Parathyroid adenoma (tissue), 2 donors: Measurements from ENCODE around the gene MAPRE2.

Source experiments
- H2AFZ ChIP-seq: fragments of 300-600 bp; sonication (generic); one replicate; pipeline ENCODE4 v1.7.0; 2017; ENCODE audit warnings: antibody characterized with exemption, mild to moderate bottlenecking
- H3K27ac ChIP-seq: fragments of 300-600 bp; sonication (generic); one replicate; pipeline ENCODE4 v1.7.0; 2017
- H3K27me3 ChIP-seq: fragments of 300-600 bp; sonication (generic); one replicate; pipeline ENCODE4 v1.7.0; 2017; ENCODE audit warnings: low read length; ENCODE audit not compliant: control insufficient read depth, insufficient read depth
- H3K36me3 ChIP-seq: fragments of 300-600 bp; sonication (generic); one replicate; pipeline ENCODE4 v1.7.0; 2017; ENCODE audit warnings: low read length; ENCODE audit not compliant: control insufficient read depth, insufficient read depth
- H3K4me1 ChIP-seq: fragments of 300-600 bp; sonication (generic); one replicate; pipeline ENCODE4 v1.7.0; 2017; ENCODE audit warnings: control low read depth
- H3K4me2 ChIP-seq: fragments of 300-600 bp; sonication (generic); one replicate; pipeline ENCODE4 v1.7.0; 2017; ENCODE audit warnings: low read length
- H3K4me3 ChIP-seq: fragments of 300-600 bp; sonication (generic); one replicate; pipeline ENCODE4 v1.7.0; 2017; ENCODE audit warnings: low read depth, low read length
- H3K79me2 ChIP-seq: fragments of 300-600 bp; sonication (generic); one replicate; pipeline ENCODE4 v1.7.0; 2017; ENCODE audit warnings: control low read depth
- H3K9ac ChIP-seq: fragments of 300-600 bp; sonication (generic); one replicate; pipeline ENCODE4 v1.7.0; 2017; ENCODE audit warnings: mild to moderate bottlenecking
- H3K9me3 ChIP-seq: fragments of 300-600 bp; sonication (generic); one replicate; pipeline ENCODE4 v1.7.0; 2017; ENCODE audit warnings: low read length; ENCODE audit not compliant: control insufficient read depth
- TF ChIP-seq, protein P1 (sequence below): fragments of 300-600 bp; sonication (generic); IDR thresholded peaks from one replicate; pipeline ENCODE4 v1.7.0; 2017; ENCODE audit warnings: antibody characterized with exemption, mild to moderate bottlenecking
- donor health status: primary hyperparathyroidism.

MAPRE2 gene

DNA sequence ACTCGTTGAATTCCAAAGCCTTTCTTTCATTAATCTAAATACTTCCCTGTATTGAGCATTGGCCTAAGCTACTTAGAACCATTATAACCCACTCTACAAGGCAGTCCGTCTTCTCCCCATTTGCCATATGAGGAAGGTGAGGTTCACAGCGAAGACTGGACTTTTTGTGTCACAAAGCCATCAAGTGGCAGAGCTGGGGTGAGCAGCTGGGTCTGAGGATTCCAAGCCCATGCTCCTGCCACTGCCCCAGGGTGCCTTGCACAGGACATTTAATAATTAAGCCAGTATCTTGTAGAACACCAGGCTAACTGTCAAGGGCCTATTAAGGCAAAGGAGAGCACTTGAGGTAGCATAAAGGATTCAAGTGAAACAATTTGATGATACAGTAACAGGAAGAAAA, 130.8 kb downstream of the MAPRE2 start:
- TF ChIP-seq, protein P1, sequence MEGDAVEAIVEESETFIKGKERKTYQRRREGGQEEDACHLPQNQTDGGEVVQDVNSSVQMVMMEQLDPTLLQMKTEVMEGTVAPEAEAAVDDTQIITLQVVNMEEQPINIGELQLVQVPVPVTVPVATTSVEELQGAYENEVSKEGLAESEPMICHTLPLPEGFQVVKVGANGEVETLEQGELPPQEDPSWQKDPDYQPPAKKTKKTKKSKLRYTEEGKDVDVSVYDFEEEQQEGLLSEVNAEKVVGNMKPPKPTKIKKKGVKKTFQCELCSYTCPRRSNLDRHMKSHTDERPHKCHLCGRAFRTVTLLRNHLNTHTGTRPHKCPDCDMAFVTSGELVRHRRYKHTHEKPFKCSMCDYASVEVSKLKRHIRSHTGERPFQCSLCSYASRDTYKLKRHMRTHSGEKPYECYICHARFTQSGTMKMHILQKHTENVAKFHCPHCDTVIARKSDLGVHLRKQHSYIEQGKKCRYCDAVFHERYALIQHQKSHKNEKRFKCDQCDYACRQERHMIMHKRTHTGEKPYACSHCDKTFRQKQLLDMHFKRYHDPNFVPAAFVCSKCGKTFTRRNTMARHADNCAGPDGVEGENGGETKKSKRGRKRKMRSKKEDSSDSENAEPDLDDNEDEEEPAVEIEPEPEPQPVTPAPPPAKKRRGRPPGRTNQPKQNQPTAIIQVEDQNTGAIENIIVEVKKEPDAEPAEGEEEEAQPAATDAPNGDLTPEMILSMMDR, result no peak
- Histone ChIP-seq H3K9ac (no peak overlapping the region), H3K9me3 (no peaks in the 10 kb centered on the region)

DNA sequence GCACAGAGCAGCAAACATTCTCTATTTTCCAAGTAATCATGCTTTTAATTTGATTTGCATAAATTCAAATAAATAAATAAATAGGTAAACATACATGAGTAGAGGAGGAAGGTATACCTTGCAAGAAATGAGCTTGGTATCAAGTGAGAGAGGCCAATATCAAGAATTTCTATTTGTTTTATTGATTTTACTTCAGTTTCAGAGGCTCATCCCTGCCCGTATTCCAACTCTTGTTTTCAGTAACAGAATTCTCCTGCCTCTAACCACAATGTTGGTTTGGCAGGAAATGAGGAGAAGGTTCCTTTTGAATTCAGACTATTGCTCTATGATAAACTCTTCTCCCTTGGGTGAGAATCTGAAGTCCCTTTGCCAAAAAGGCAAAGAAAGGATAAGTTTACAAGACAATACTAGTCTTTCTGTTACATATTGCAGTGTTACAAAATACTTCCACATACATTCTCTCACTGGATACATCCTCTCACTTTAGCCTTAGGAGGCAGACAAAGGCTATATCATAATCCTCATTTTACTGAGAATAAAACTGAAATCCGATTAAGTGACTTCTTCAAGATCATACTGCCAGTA, 131.3 kb downstream of the MAPRE2 start:
- H3K9ac ChIP-seq, result no peak overlapping the region
- TF ChIP-seq, protein P1, result no peak
- no peaks in the 10 kb centered on the region for H3K27me3 ChIP-seq
- no peaks in the 10 kb centered on the region for H3K4me1 ChIP-seq
- no peak overlapping the region for H2AFZ ChIP-seq
- no peaks in the 10 kb centered on the region for H3K9me3 ChIP-seq
- no peaks in the 10 kb centered on the region for H3K36me3 ChIP-seq
- H3K79me2 ChIP-seq, result no peaks in the 10 kb centered on the region
- H3K4me2 ChIP-seq, result no peak overlapping the region
- H3K27ac ChIP-seq, result no peak overlapping the region
- H3K4me3 ChIP-seq, result no peak overlapping the region

More for the DNA sequence above, 130.8 kb downstream of the MAPRE2 start:
- no peak overlapping the region for H3K4me2 ChIP-seq
- H3K4me3 ChIP-seq, result no peak overlapping the region
- H3K4me1 ChIP-seq, result no peaks in the 10 kb centered on the region
- H2AFZ ChIP-seq, result no peak overlapping the region
- no peaks in the 10 kb centered on the region for H3K79me2 ChIP-seq
- no peaks in the 10 kb centered on the region for H3K36me3 ChIP-seq
- no peaks in the 10 kb centered on the region for H3K27me3 ChIP-seq
- no peak overlapping the region for H3K27ac ChIP-seq

DNA sequence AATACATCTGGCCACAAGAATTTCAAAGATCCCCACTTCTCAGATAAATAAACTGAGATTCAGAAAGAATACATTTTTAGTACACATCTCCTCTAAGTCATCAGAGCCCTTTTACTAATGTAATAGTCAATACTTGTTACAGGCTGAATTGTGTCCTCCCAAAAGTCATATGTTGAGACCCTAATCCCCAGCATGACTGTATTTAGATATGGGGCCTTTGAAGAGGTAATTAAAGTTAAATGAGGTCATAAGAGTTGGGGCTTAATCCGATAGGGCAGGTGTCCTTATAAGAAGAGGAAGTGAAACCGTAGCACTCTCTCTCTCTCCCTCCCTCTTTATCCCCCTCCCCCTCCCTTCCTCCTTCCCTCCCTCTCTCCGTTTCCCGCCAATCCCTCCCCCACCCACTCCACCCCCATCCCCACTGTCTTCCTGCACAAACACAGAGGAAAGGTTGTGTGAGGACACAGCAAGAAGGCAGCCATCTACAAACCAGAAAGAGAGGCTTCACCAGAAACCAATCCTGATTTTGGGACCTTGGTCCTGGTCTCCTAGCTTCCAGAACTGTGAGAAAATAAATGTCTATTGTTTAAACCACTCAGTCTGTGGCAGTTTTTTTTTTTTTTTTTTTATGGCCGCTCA, 133.0 kb downstream of the MAPRE2 start:
- no peak overlapping the region for H3K4me3 ChIP-seq

DNA sequence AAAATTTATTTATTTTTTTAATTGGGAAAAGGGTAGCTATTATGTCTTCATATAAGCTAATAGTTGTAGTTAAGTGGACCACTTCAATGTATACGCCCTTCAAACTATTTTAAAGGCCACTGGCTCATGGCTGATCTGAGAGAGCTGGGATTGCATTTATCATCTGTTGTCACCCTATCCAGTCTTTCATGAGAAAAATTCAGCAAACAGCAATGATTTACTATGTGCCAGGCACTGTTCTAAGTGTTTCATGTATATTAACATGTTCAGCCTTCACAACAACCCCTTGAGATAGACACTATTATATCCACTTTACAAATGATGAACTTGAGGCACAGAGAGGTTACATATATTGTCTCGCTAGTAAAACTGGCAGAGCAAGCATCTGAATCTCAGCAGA, 133.5 kb downstream of the MAPRE2 start:
- Histone ChIP-seq H3K9ac (no peak overlapping the region), H3K4me1 (no peaks in the 10 kb centered on the region), H2AFZ (no peak overlapping the region), H3K79me2 (no peaks in the 10 kb centered on the region), H3K4me2 (no peak overlapping the region), H3K36me3 (no peaks in the 10 kb centered on the region), H3K4me3 (no peak overlapping the region), H3K9me3 (no peaks in the 10 kb centered on the region), H3K27me3 (no peaks in the 10 kb centered on the region), H3K27ac (no peak overlapping the region)
- TF ChIP-seq, protein P1, result no peak

More for the DNA sequence above, 133.0 kb downstream of the MAPRE2 start:
- no peak overlapping the region for H3K9ac ChIP-seq
- no peak overlapping the region for H3K4me2 ChIP-seq
- H2AFZ ChIP-seq, result no peak overlapping the region
- H3K27ac ChIP-seq, result no peak overlapping the region
- no peaks in the 10 kb centered on the region for H3K27me3 ChIP-seq
- H3K9me3 ChIP-seq, result no peaks in the 10 kb centered on the region
- no peaks in the 10 kb centered on the region for H3K36me3 ChIP-seq
- no peaks in the 10 kb centered on the region for H3K79me2 ChIP-seq
- TF ChIP-seq, protein P1, result no peak
- no peaks in the 10 kb centered on the region for H3K4me1 ChIP-seq

DNA sequence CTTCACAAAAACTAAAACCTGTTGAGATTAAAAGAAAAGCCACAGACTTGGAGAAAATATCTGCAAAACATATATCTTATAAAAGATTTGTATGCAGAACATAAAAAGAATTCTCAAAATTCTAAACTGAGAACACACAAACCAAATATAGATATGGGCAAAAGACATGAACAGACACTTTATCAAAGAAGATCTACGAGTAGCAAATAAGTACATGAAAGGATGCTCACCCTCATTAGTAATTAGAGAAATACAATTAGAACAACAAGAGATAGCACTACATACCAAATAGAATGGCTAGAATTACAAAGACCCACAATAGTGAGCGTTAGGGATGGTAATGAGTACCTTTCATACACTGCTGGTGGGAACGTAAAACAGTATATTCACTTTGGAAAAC, 135.7 kb downstream of the MAPRE2 start:
- no peak overlapping the region for H2AFZ ChIP-seq

More for the DNA sequence above, 135.7 kb downstream of the MAPRE2 start:
- Histone ChIP-seq H3K9me3 (no peaks in the 10 kb centered on the region), H3K4me3 (no peak overlapping the region), H3K27ac (no peak overlapping the region), H3K36me3 (no peaks in the 10 kb centered on the region), H3K27me3 (no peaks in the 10 kb centered on the region), H3K4me2 (no peak overlapping the region), H3K4me1 (no peaks in the 10 kb centered on the region), H3K79me2 (no peaks in the 10 kb centered on the region), H3K9ac (no peak overlapping the region)
- TF ChIP-seq, protein P1, result no peak
